HepG2 (cell line): ENCODE measurements around the gene MTCP1. TPM values are rescaled to one million over a fixed set of nuclear protein-coding genes. Genes with fewer than 3 reads are reported as not detected.

ENCODE experiments used
- ATAC-seq: fragments of 200-7000 bp; cut with Tn5 transposase; 3 replicates; pipeline ENCODE4 v1.9.1; 2020; ENCODE audit warnings: mild to moderate bottlenecking, moderate library complexity
- BruUV-seq: library from RNA; stranded (reverse); fragments of 400-500 nt; replicated peaks from 2 replicates; lab custom pipeline; 2021; lab: Mats Ljungman, UMichigan
- CTCF ChIA-PET: fragments of 300-600 bp; formaldehyde crosslinking; extraction: SDS; loops from one replicate; lab custom pipeline; 2021; ENCODE audit warnings: low total read pairs, inconsistent platforms, low intra/inter-chr PET ratio; lab: Yijun Ruan, JAX
- POLR2A ChIA-PET: fragments of 350-600 bp; sonication (Branson Sonifier 250); formaldehyde crosslinking; loops from one replicate; lab custom pipeline; 2020; ENCODE audit warnings: antibody characterized with exemption, inconsistent platforms; lab: Yijun Ruan, JAX
- DNase-seq: peaks from one replicate; pipeline ENCODE4 v3.0.0-alpha.2; 2015; ENCODE audit warnings: low spot score
- FAIRE-seq: peaks from 3 replicates; lab custom pipeline; 2011; peaks lifted over from hg19 to GRCh38; lab: Jason Lieb, UNC
- H2AFZ ChIP-seq: one replicate; pipeline ENCODE4 v1.6.1; 2011; ENCODE audit warnings: low read length, inconsistent platforms
- H3K27ac ChIP-seq: fragments of 300-600 bp; 3 replicates; pipeline ENCODE4 v1.8.0; 2011; ENCODE audit warnings: mixed run types, mild to moderate bottlenecking, mixed read lengths, low read length, inconsistent platforms; ENCODE audit not compliant: insufficient read depth; ENCODE audit errors: extremely low read length
- H3K27me3 ChIP-seq, 2 experiments: fragments of 200-600 bp in 1 of 2; 2 replicates in 1 of 2; 3 replicates in 1 of 2; pipeline versions ENCODE4 v1.6.0 to v1.8.0; 2011; ENCODE audit warnings: low read length in 2 of 2, mild to moderate bottlenecking in 2 of 2, moderate library complexity in 2 of 2, inconsistent platforms in 1 of 2; ENCODE audit not compliant: insufficient read depth in 2 of 2, control insufficient read depth in 1 of 2
- H3K36me3 ChIP-seq, 2 experiments: fragments of 200-600 bp in 1 of 2; replicated peaks in 1 of 2; 2 replicates in 1 of 2; 3 replicates in 1 of 2; pipeline versions ENCODE4 v1.5.1 to v1.8.0; 2011; ENCODE audit warnings: low read length in 2 of 2, inconsistent platforms in 1 of 2; ENCODE audit not compliant: insufficient read depth in 2 of 2, control insufficient read depth in 1 of 2
- H3K4me1 ChIP-seq: 2 replicates; pipeline ENCODE4 v1.5.1; 2012; ENCODE audit warnings: low read length, inconsistent platforms; ENCODE audit not compliant: insufficient read depth
- H3K4me2 ChIP-seq: 2 replicates; pipeline ENCODE4 v1.6.0; 2011; ENCODE audit warnings: low read depth, low read length, inconsistent platforms
- H3K4me3 ChIP-seq, 3 experiments: fragments of 200-600 bp in 1 of 3; sonication (generic), shearing (Covaris generic) in 1 of 3; replicated peaks in 1 of 3; 2 replicates each; pipeline ENCODE4 v1.5.1; 2011 to 2016; ENCODE audit warnings: low read length in 3 of 3, inconsistent platforms in 2 of 3, low read depth in 2 of 3, mild to moderate bottlenecking in 2 of 3, control low read depth in 1 of 3, mixed read lengths in 1 of 3; ENCODE audit not compliant: insufficient read depth in 1 of 3
- H3K79me2 ChIP-seq: one replicate; pipeline ENCODE4 v1.6.1; 2011; ENCODE audit warnings: low read length, inconsistent platforms; ENCODE audit not compliant: insufficient read depth
- H3K9ac ChIP-seq: 2 replicates; pipeline ENCODE4 v1.6.0; 2011; ENCODE audit warnings: mild to moderate bottlenecking, low read depth, low read length, inconsistent platforms; ENCODE audit not compliant: insufficient read depth
- H3K9me3 ChIP-seq: 2 replicates; pipeline ENCODE4 v1.5.1; 2012; ENCODE audit warnings: mild to moderate bottlenecking, low read length
- H4K20me1 ChIP-seq: 2 replicates; pipeline ENCODE4 v1.6.0; 2011; ENCODE audit warnings: inconsistent platforms, mild to moderate bottlenecking, low read length, moderate library complexity; ENCODE audit not compliant: insufficient read depth
- SP5 ChIP-seq: IDR thresholded peaks from 2 replicates; pipeline ENCODE4 v1.6.1; 2016; ENCODE audit warnings: low read depth, borderline replicate concordance
- ZNF12 ChIP-seq: sonication (generic); formaldehyde crosslinking; IDR thresholded peaks from 2 replicates; pipeline ENCODE4 v1.5.0; 2020; ENCODE audit warnings: missing genetic modification reagents
- ZNF180 ChIP-seq: sonication (generic); formaldehyde crosslinking; IDR thresholded peaks from 2 replicates; pipeline ENCODE4 v1.4.0; 2020; ENCODE audit warnings: low read depth, missing genetic modification reagents, borderline replicate concordance
- ZNF644 ChIP-seq: IDR thresholded peaks from 2 replicates; pipeline ENCODE4 v1.6.1; 2016; ENCODE audit warnings: low read depth
- ZNF780A ChIP-seq: sonication (generic); formaldehyde crosslinking; IDR thresholded peaks from 2 replicates; pipeline ENCODE4 v1.8.0; 2022; ENCODE audit warnings: mild to moderate bottlenecking, missing genetic modification reagents, moderate library complexity
- WGBS: methylation state at CpG from one replicate; pipeline ENCODE4 v1.1.6; 2017; ENCODE audit warnings: low lambda C conversion rate; 5-methylcytosine and 5-hydroxymethylcytosine counted together
- in situ Hi-C: cut with HindIII; loops from 2 replicates; pipeline ENCODE4 v1.10.0; 2017; ENCODE audit warnings: low pct_unique_long_range_greater_than_20kb; ENCODE audit not compliant: extremely low pct_ligation_motif_present
- intact Hi-C: fragments of 100-400 bp; cut with micrococcal nuclease; formaldehyde crosslinking; loops from one replicate; pipeline ENCODE4 v1.10.0; 2022; ENCODE audit not compliant: unreplicated experiment
- polyA plus RNA-seq, 8 experiments: library from polyadenylated mRNA; depleted of rRNA in 3 of 8; stranded (reverse) in 7 of 8; unstranded in 1 of 8; fragments of >200 nt; fragmentation: Illumina TruSeq in 4 of 8; extraction: Trizol in 4 of 8; gene quantifications; 2 replicates each; pipeline versions ENCODE4 v1.2.1 to v1.2.3, GENCODE V29; 2011 to 2016; ENCODE audit warnings: low read depth in 4 of 8, missing spikeins in 1 of 8, mixed read lengths in 1 of 8; ENCODE audit not compliant: insufficient read depth in 1 of 8
- total RNA-seq, 5 experiments: library from RNA; depleted of rRNA; stranded (reverse); fragments of >200 nt; fragmentation: Illumina TruSeq; extraction: Trizol; gene quantifications; 2 replicates each; pipeline ENCODE4 v1.2.3, GENCODE V29; 2016; ENCODE audit warnings: low read depth in 1 of 5
- TF ChIP-seq, protein P1 (sequence below): sonication (generic); formaldehyde crosslinking; IDR thresholded peaks from 2 replicates; pipeline ENCODE4 v1.4.0; 2020; ENCODE audit warnings: missing genetic modification reagents
- TF ChIP-seq, protein P2 (sequence below): sonication (generic); formaldehyde crosslinking; IDR thresholded peaks from 2 replicates; pipeline ENCODE4 v1.4.0; 2020; ENCODE audit warnings: missing genetic modification reagents; ENCODE audit errors: not compliant biosample characterization
- TF ChIP-seq, protein P3 (sequence below): sonication (generic); formaldehyde crosslinking; conservative IDR thresholded peaks from 2 replicates; pipeline ENCODE4 v1.8.0; 2022; ENCODE audit warnings: mild to moderate bottlenecking, moderate library complexity, missing genetic modification reagents
- TF ChIP-seq, protein P4 (sequence below): sonication (generic); formaldehyde crosslinking; IDR thresholded peaks from 2 replicates; pipeline ENCODE4 v1.5.0; 2020; ENCODE audit warnings: missing genetic modification reagents
- TF ChIP-seq, protein P5 (sequence below): sonication (generic); formaldehyde crosslinking; conservative IDR thresholded peaks from 2 replicates; pipeline ENCODE4 v1.8.0; 2022; ENCODE audit warnings: low read depth, missing genetic modification reagents

The MTCP1 gene
- total and polyA plus RNA-seq, 2 of the 13 experiments (the other 11 are each of a cell fraction or from before 2014, with no cell fraction given), result 5.1 to 18.9 TPM

DNA sequence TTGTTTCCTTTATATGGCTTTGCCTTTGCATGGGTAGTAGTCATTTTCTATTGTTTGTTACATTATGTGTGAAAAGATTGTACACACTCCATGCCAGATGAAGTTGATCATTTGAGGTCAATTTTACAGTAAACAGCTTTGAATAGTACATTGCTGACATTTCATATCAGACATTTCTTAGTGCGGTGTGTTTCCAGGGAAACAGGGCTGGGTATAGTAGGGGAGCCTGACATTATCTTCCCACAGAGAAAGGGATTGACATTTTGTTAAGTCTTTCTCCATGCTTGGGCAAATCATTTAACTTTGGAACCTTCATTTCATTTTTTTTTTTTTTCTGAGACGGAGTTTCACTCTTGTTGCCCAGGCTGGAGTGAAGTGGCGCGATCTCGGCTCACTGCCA, 39.3 kb downstream of the MTCP1 start:
- in situ Hi-C loops (no loop called here), intact Hi-C loops (no loop called here)
- Histone ChIP-seq H3K36me3 (no peaks in the 10 kb centered on the region; a peak in 1 of 5 replicates), H2AFZ (no peak overlapping the region), H4K20me1 (no peaks in the 10 kb centered on the region), H3K4me2 (no peak overlapping the region), H3K79me2 (peaks cover 33% of the 10 kb centered on the region), H3K4me1 (peaks cover 15% of the 10 kb centered on the region; the same call in 1 of the 2 replicates), H3K27me3 (no peaks in the 10 kb centered on the region; a peak in 1 of 5 replicates), H3K9me3 (no peaks in the 10 kb centered on the region), H3K9ac (no peak overlapping the region), H3K4me3 (no peak overlapping the region), H3K27ac (no peak overlapping the region)
- ATAC-seq (no peak), FAIRE-seq (no peak), DNase-seq (no peak)
- POLR2A ChIA-PET, result no interaction called here
- BruUV-seq, result no TSS peak
- CTCF ChIA-PET, result no interaction called here
- WGBS, result 97% methylated on average over 5 of the region's 5 CpGs
- TF ChIP-seq, protein P1, sequence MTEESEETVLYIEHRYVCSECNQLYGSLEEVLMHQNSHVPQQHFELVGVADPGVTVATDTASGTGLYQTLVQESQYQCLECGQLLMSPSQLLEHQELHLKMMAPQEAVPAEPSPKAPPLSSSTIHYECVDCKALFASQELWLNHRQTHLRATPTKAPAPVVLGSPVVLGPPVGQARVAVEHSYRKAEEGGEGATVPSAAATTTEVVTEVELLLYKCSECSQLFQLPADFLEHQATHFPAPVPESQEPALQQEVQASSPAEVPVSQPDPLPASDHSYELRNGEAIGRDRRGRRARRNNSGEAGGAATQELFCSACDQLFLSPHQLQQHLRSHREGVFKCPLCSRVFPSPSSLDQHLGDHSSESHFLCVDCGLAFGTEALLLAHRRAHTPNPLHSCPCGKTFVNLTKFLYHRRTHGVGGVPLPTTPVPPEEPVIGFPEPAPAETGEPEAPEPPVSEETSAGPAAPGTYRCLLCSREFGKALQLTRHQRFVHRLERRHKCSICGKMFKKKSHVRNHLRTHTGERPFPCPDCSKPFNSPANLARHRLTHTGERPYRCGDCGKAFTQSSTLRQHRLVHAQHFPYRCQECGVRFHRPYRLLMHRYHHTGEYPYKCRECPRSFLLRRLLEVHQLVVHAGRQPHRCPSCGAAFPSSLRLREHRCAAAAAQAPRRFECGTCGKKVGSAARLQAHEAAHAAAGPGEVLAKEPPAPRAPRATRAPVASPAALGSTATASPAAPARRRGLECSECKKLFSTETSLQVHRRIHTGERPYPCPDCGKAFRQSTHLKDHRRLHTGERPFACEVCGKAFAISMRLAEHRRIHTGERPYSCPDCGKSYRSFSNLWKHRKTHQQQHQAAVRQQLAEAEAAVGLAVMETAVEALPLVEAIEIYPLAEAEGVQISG (CRISPR knock-in tag), result no peak
- no peak for TF ChIP-seq ZNF644 (CRISPR knock-in tag)
- TF ChIP-seq, protein P2, sequence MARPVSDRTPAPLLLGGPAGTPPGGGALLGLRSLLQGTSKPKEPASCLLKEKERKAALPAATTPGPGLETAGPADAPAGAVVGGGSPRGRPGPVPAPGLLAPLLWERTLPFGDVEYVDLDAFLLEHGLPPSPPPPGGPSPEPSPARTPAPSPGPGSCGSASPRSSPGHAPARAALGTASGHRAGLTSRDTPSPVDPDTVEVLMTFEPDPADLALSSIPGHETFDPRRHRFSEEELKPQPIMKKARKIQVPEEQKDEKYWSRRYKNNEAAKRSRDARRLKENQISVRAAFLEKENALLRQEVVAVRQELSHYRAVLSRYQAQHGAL (CRISPR knock-in tag), result no peak
- no peak for TF ChIP-seq ZNF180 (CRISPR knock-in tag)
- TF ChIP-seq SP5, result no peak
- TF ChIP-seq, protein P3, sequence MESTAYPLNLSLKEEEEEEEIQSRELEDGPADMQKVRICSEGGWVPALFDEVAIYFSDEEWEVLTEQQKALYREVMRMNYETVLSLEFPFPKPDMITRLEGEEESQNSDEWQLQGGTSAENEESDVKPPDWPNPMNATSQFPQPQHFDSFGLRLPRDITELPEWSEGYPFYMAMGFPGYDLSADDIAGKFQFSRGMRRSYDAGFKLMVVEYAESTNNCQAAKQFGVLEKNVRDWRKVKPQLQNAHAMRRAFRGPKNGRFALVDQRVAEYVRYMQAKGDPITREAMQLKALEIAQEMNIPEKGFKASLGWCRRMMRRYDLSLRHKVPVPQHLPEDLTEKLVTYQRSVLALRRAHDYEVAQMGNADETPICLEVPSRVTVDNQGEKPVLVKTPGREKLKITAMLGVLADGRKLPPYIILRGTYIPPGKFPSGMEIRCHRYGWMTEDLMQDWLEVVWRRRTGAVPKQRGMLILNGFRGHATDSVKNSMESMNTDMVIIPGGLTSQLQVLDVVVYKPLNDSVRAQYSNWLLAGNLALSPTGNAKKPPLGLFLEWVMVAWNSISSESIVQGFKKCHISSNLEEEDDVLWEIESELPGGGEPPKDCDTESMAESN (CRISPR knock-in tag), result no peak
- TF ChIP-seq ZNF780A (CRISPR knock-in tag), result no peak
- TF ChIP-seq, protein P4, sequence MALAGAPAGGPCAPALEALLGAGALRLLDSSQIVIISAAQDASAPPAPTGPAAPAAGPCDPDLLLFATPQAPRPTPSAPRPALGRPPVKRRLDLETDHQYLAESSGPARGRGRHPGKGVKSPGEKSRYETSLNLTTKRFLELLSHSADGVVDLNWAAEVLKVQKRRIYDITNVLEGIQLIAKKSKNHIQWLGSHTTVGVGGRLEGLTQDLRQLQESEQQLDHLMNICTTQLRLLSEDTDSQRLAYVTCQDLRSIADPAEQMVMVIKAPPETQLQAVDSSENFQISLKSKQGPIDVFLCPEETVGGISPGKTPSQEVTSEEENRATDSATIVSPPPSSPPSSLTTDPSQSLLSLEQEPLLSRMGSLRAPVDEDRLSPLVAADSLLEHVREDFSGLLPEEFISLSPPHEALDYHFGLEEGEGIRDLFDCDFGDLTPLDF (CRISPR knock-in tag), result no peak
- no peak for TF ChIP-seq ZNF12 (CRISPR knock-in tag)
- TF ChIP-seq, protein P5, sequence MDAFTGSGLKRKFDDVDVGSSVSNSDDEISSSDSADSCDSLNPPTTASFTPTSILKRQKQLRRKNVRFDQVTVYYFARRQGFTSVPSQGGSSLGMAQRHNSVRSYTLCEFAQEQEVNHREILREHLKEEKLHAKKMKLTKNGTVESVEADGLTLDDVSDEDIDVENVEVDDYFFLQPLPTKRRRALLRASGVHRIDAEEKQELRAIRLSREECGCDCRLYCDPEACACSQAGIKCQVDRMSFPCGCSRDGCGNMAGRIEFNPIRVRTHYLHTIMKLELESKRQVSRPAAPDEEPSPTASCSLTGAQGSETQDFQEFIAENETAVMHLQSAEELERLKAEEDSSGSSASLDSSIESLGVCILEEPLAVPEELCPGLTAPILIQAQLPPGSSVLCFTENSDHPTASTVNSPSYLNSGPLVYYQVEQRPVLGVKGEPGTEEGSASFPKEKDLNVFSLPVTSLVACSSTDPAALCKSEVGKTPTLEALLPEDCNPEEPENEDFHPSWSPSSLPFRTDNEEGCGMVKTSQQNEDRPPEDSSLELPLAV (CRISPR knock-in tag), result no peak
